B cell (primary cell): ENCODE results near the gene PTPN11. TPM values are rescaled to one million over a fixed set of nuclear protein-coding genes. Genes with fewer than 3 reads are reported as not detected.

ENCODE experiments used
- ATAC-seq: fragments of 200-7000 bp; cut with Tn5 transposase; one replicate; pipeline ENCODE4 v1.10.0; 2021; ENCODE audit warnings: low read depth, mild to moderate bottlenecking, moderate number of reproducible peaks, moderate library complexity
- CTCF ChIA-PET: fragments of 350-600 bp; sonication (Branson Sonifier 250); formaldehyde crosslinking; loops from one replicate; lab custom pipeline; 2021; ENCODE audit warnings: antibody characterized with exemption, inconsistent platforms; lab: Charles Lee
- POLR2A ChIA-PET: fragments of 350-600 bp; sonication (Branson Sonifier 250); formaldehyde crosslinking; loops from one replicate; lab custom pipeline; 2021; ENCODE audit warnings: antibody characterized with exemption; lab: Charles Lee
- DNase-seq: peaks from one replicate; pipeline ENCODE4 v3.0.0; 2013
- H2AFZ ChIP-seq: 2 replicates; pipeline ENCODE4 v1.6.1; 2012; ENCODE audit warnings: mild to moderate bottlenecking, low read depth, low read length; ENCODE audit not compliant: insufficient read depth, poor library complexity, severe bottlenecking
- H3K27ac ChIP-seq, 2 donors: 1 replicate in 1 of 2; 2 replicates in 1 of 2; pipeline ENCODE4 v1.5.1; 2012 to 2013; ENCODE audit warnings: low read length in 2 of 2, mild to moderate bottlenecking in 2 of 2, moderate library complexity in 1 of 2
- H3K27me3 ChIP-seq, 4 experiments: fragments of 200-600 bp in 1 of 4; sonication (generic) in 1 of 4; replicated peaks in 1 of 4; 1 replicate in 2 of 4; 2 replicates in 2 of 4; pipeline versions ENCODE4 v1.6.1 to v1.7.0; 2013 to 2016; ENCODE audit warnings: low read length in 3 of 4, mild to moderate bottlenecking in 2 of 4, mixed read lengths in 1 of 4, moderate library complexity in 1 of 4; ENCODE audit not compliant: insufficient read depth in 4 of 4, control insufficient read depth in 3 of 4; ENCODE audit errors: control extremely low read depth in 1 of 4
- H3K36me3 ChIP-seq, 2 experiments: replicated peaks in 1 of 2; 1 replicate in 1 of 2; 2 replicates in 1 of 2; pipeline versions ENCODE4 v1.6.1 to v1.7.1; 2013; ENCODE audit warnings: low read length in 1 of 2; ENCODE audit not compliant: insufficient read depth in 2 of 2, control insufficient read depth in 1 of 2; ENCODE audit errors: control extremely low read depth in 1 of 2, extremely low read depth in 1 of 2
- H3K4me1 ChIP-seq, 2 donors: fragments of 200-600 bp in 1 of 2; sonication (generic) in 1 of 2; 1 replicate in 1 of 2; 2 replicates in 1 of 2; pipeline versions ENCODE4 v1.5.1 to v1.6.1; 2013 to 2017; ENCODE audit warnings: low read length in 2 of 2; ENCODE audit not compliant: control insufficient read depth in 2 of 2, insufficient read depth in 2 of 2
- H3K4me2 ChIP-seq: replicated peaks from 2 replicates; pipeline ENCODE3; 2012; ENCODE audit warnings: mild to moderate bottlenecking, low read depth, low read length; ENCODE audit not compliant: poor library complexity, severe bottlenecking
- H3K4me3 ChIP-seq, 5 experiments: fragments of 200-600 bp in 1 of 5; sonication (generic) in 1 of 5; 1 replicate in 3 of 5; 2 replicates in 2 of 5; pipeline versions ENCODE4 v1.5.1 to v1.7.0; 2011 to 2016; ENCODE audit warnings: low read length in 4 of 5, mild to moderate bottlenecking in 4 of 5, low read depth in 2 of 5, control low read depth in 1 of 5, moderate library complexity in 1 of 5; ENCODE audit not compliant: insufficient read depth in 1 of 5; ENCODE audit errors: control extremely low read depth in 1 of 5, extremely low read depth in 1 of 5
- H3K79me2 ChIP-seq: fragments of 200-600 bp; sonication (generic); one replicate; pipeline ENCODE4 v1.6.0; 2016; ENCODE audit warnings: low read length; ENCODE audit not compliant: control insufficient read depth, insufficient read depth
- H3K9ac ChIP-seq: fragments of 200-600 bp; sonication (generic); 2 replicates; pipeline ENCODE4 v1.6.1; 2017; ENCODE audit warnings: mild to moderate bottlenecking, low read length, moderate library complexity
- H3K9me3 ChIP-seq, 3 donors: one replicate each; pipeline versions ENCODE4 v1.6.1 to v1.7.1; 2013; ENCODE audit warnings: low read length in 2 of 3; ENCODE audit not compliant: control insufficient read depth in 2 of 3, insufficient read depth in 1 of 3; ENCODE audit errors: control extremely low read depth in 1 of 3
- H4K20me1 ChIP-seq: 2 replicates; pipeline ENCODE4 v1.6.0; 2012; ENCODE audit warnings: mild to moderate bottlenecking, low read length; ENCODE audit not compliant: insufficient read depth, control insufficient read depth, poor library complexity, severe bottlenecking
- H3K27ac Mint-ChIP-seq: one replicate; pipeline ENCODE4 v1.8.0; 2021; ENCODE audit warnings: mixed read lengths
- H3K27me3 Mint-ChIP-seq: one replicate; pipeline ENCODE4 v1.8.0; 2021; ENCODE audit warnings: mixed read lengths
- H3K4me1 Mint-ChIP-seq: one replicate; pipeline ENCODE4 v1.8.0; 2021; ENCODE audit warnings: mixed read lengths
- H3K4me3 Mint-ChIP-seq: one replicate; pipeline ENCODE4 v1.8.0; 2021; ENCODE audit warnings: mixed read lengths
- H3K9me3 Mint-ChIP-seq: one replicate; pipeline ENCODE4 v1.8.0; 2022; ENCODE audit warnings: mixed read lengths; ENCODE audit not compliant: insufficient read depth
- EZH2 ChIP-seq: IDR thresholded peaks from 2 replicates; pipeline ENCODE4 v1.6.1; 2012; ENCODE audit warnings: borderline replicate concordance, low read depth, mild to moderate bottlenecking, moderate library complexity, low read length; ENCODE audit not compliant: insufficient read depth, poor library complexity, severe bottlenecking
- WGBS: methylation state at CpG from one replicate; pipeline ENCODE4 v1.1.5; 2013; ENCODE audit warnings: missing lambda C conversion rate; ENCODE audit not compliant: insufficient coverage; 5-methylcytosine and 5-hydroxymethylcytosine counted together
- intact Hi-C: fragments of 100-400 bp; cut with micrococcal nuclease; formaldehyde crosslinking; loops from one replicate; pipeline ENCODE4 v1.10.0; 2022
- polyA plus RNA-seq: library from polyadenylated mRNA; depleted of rRNA; stranded (reverse); fragments of >200 nt; gene quantifications from 2 replicates; pipeline ENCODE4 v1.2.3, GENCODE V29; 2012
- total RNA-seq, 2 donors: library from RNA; stranded (reverse); fragments of 120-200 nt in 1 of 2; gene quantifications; 1 replicate in 1 of 2; 2 replicates in 1 of 2; pipeline versions ENCODE4 v1.2.3 to v1.2.4, GENCODE V29; 2013 to 2022
- TF ChIP-seq, protein P1 (sequence below): fragments of 200-600 bp; IDR thresholded peaks from one replicate; pipeline ENCODE4 v1.8.0; 2022; ENCODE audit warnings: antibody characterized with exemption, mild to moderate bottlenecking

The PTPN11 gene
- total and polyA plus RNA-seq, 2 donors (not counting 1 experiment from before 2014, with no cell fraction given), result 7.8 to 53.1 TPM

DNA sequence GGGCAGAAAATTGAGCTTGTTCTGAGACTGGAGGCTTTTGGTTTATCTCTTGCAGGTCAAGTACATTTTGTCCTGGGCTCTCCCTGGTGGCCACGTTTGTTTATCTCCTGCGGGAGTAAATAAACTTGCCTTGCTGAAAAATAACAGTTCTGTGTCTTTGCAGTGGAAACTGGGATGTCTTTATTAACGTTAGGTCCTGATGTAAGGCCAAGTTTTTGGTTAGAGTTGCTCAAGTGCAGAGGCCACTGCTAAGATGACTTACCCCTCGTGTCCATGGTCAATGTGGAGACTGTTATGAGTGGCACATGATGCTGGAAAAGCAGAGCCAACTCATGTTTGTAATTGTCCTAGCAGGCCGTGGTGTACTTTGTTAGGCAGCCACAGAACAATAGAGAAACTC lies 3.8 kb downstream of the PTPN11 start:
- 90% methylated on average over 5 of the region's 5 CpGs for WGBS
- H3K9me3 ChIP-seq, result no peaks in the 10 kb centered on the region
- no peaks in the 10 kb centered on the region for H3K27me3 ChIP-seq
- no peak overlapping the region for H3K27ac ChIP-seq
- no peak for DNase-seq
- ChIA-PET POLR2A (interaction anchor here (0.6 kb wide), 1 partner anchor 55 kb away, joined by 4 read pairs; no protein-coding TSS in a partner anchor), CTCF (no interaction called here)
- H3K9ac ChIP-seq, result no peak overlapping the region
- H4K20me1 ChIP-seq, result peaks cover 39% of the 10 kb centered on the region
- H3K4me1 Mint-ChIP-seq, result peaks cover 37% of the 10 kb centered on the region
- intact Hi-C loops, result no loop called here
- H3K27me3 Mint-ChIP-seq, result no peaks in the 10 kb centered on the region
- no peak overlapping the region for H2AFZ ChIP-seq
- H3K27ac Mint-ChIP-seq, result no peak overlapping the region
- no peak overlapping the region for H3K4me3 Mint-ChIP-seq
- H3K36me3 ChIP-seq, result peaks cover 0 to 8% of the 10 kb centered on the region in 2 experiments
- no peak for ATAC-seq
- H3K79me2 ChIP-seq, result peaks cover 95% of the 10 kb centered on the region
- H3K4me2 ChIP-seq, result no peak overlapping the region
- H3K4me3 ChIP-seq, result no peak overlapping the region
- TF ChIP-seq, protein P1, sequence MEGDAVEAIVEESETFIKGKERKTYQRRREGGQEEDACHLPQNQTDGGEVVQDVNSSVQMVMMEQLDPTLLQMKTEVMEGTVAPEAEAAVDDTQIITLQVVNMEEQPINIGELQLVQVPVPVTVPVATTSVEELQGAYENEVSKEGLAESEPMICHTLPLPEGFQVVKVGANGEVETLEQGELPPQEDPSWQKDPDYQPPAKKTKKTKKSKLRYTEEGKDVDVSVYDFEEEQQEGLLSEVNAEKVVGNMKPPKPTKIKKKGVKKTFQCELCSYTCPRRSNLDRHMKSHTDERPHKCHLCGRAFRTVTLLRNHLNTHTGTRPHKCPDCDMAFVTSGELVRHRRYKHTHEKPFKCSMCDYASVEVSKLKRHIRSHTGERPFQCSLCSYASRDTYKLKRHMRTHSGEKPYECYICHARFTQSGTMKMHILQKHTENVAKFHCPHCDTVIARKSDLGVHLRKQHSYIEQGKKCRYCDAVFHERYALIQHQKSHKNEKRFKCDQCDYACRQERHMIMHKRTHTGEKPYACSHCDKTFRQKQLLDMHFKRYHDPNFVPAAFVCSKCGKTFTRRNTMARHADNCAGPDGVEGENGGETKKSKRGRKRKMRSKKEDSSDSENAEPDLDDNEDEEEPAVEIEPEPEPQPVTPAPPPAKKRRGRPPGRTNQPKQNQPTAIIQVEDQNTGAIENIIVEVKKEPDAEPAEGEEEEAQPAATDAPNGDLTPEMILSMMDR, result no peak
- TF ChIP-seq EZH2, result no peak
- H3K9me3 Mint-ChIP-seq, result no peaks in the 10 kb centered on the region
- H3K4me1 ChIP-seq, result peaks cover 13 to 18% of the 10 kb centered on the region in 2 donors

DNA sequence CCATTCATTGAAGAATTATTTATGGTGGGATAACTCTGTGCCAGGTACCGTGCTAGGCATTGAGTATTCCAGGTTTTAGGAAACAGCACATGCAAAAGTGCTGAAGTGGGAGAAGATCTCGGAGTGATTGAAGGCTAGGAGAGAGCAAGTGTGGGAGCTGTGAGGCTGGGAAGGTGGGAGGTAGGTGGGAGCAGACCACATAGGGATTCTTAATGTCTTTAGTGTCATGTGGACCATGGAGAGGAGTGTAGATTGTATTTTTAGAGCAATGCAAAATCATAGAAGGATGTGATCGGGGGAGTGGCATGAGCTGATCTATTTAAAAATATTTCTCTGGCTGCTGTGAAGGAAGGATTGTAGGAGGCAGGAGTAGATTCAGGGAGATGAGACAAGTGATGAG lies 5.4 kb downstream of the PTPN11 start:
- peaks cover 48% of the 10 kb centered on the region for H4K20me1 ChIP-seq
- H3K4me1 ChIP-seq, result peaks cover 12 to 13% of the 10 kb centered on the region in 2 donors
- H3K79me2 ChIP-seq, result peaks cover 94% of the 10 kb centered on the region
- H3K27ac ChIP-seq, result no peak overlapping the region
- CTCF ChIA-PET, result no interaction called here
- no peaks in the 10 kb centered on the region for H3K9me3 Mint-ChIP-seq
- TF ChIP-seq, protein P1, result no peak
- no peak for TF ChIP-seq EZH2
- H3K36me3 ChIP-seq, result peaks cover 0 to 8% of the 10 kb centered on the region in 2 experiments
- DNase-seq (no peak), ATAC-seq (no peak)
- no peak overlapping the region for H3K9ac ChIP-seq
- no peak overlapping the region for H2AFZ ChIP-seq
- H3K4me3 Mint-ChIP-seq, result no peak overlapping the region
- POLR2A ChIA-PET, result no interaction called here
- no peak overlapping the region for H3K4me3 ChIP-seq
- H3K4me2 ChIP-seq, result no peak overlapping the region
- intact Hi-C loops, result no loop called here
- H3K9me3 ChIP-seq, result no peaks in the 10 kb centered on the region
- WGBS, result 93% methylated on average over 3 of the region's 3 CpGs
- no peaks in the 10 kb centered on the region for H3K27me3 Mint-ChIP-seq
- peaks cover 37% of the 10 kb centered on the region for H3K4me1 Mint-ChIP-seq
- no peaks in the 10 kb centered on the region for H3K27me3 ChIP-seq
- H3K27ac Mint-ChIP-seq, result no peak overlapping the region
